GM18861 (cell line): Measurements from ENCODE around the gene ENDOD1.

Experiments used
- ATAC-seq: cut with Tn5 transposase; IDR thresholded peaks from one replicate; pipeline ENCODE4 v1.9.1; 2021; ENCODE audit not compliant: unreplicated experiment

Gene ENDOD1

DNA sequence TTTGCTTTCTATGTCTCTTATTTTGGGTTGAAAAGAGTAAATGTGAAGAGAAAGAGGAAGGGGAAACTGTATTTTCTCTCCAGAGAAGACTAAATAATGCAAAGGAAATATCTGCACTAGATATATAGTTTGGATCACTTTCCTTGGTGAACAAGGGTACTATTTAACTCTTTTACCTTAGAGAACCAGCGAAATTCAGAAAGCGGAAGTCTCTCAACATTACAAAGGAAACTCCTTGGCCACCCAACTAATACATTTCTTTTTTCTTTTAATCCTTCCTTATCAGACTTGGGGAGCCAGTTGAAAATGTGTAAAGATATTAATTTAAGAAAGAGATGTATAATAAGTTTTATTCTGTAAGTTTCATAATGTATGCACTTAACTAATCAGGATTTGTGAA lies 77.1 kb downstream of the ENDOD1 start:
- ATAC-seq: no peak

DNA sequence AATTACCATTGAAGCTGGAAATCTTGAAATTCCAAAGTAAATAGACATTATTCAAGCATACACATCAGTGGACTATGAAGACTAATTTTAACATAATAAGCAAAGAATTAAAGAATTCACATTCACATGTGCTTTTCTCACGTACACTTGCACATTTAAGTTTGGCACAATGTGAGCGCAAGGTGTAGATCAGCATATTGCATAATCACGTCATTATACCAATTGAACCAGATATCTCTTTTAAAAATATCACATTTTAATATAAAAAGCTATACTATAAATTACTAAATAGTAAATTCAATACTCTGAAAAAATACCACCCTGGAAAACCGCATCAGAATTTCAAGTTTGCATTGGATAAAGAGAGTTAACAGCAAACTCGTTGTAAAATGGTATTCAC lies 80.6 kb downstream of the ENDOD1 start:
- ATAC-seq: no peak

DNA sequence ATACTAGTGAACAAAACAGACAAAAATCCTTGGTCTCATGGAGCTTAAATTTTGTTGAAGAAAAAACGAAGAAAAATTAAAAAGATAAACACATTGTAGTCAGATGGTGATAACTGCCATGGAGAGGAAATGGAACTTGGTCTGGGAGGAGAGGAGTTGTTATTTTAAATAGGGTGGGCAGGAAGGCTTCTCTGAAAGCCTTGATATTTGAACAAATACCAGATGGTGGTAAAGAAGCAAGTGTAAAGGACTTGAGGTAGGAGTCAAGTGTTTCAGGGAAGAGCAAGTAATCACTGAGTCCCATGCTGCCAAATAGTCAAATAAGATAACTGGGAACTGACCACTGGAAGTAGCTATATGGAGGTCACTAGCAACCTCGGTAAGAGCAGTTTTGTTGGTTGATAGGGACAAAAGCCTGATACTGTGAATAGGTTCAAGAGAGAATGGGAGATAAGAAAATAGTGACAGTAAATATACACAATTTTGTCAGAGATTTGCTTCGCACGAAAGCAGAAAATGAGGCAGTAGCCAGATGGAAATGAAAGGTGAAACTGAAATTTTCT lies 86.3 kb downstream of the ENDOD1 start:
- no peak for ATAC-seq
